Measurements from ENCODE around the gene FLNC. TPM values are rescaled to one million over a fixed set of nuclear protein-coding genes. Genes with fewer than 3 reads are reported as not detected.

The FLNC gene
- total and polyA plus RNA-seq, 2 donors (not counting 3 experiments of a cell fraction or from before 2014, with no cell fraction given) = 19.5 to 81.9 TPM

- dilution Hi-C loops (cut with MboI; ENCODE audit: extremely low pct_ligation_motif_present, low sequenced_read_pairs) (no loop called here), intact Hi-C loops (cut with micrococcal nuclease) (no loop called here)
- Histone ChIP-seq H3K9ac (replicated peaks; ENCODE audit: extremely low read depth, insufficient read depth, low read length) (no peak overlapping the region), H3K9me3 (replicated peaks; ENCODE audit: control insufficient read depth, insufficient read depth, low read length) (no peaks in the 10 kb centered on the region), H3K4me2 (ENCODE audit: insufficient read depth, low read length) (no peak overlapping the region), H3K4me3 (replicated peaks in 1 of 3; ENCODE audit: insufficient read depth in 1 of 3, low read depth in 1 of 3, low read length in 3 of 3) (no peak overlapping the region), H3K36me3 (ENCODE audit: control insufficient read depth in 2 of 2, extremely low read depth in 1 of 2, insufficient read depth in 2 of 2, low read length in 2 of 2) (peaks cover 11 to 72% of the 10 kb centered on the region in 2 experiments), H2AFZ (ENCODE audit: low read depth, low read length) (no peak overlapping the region), H3K27me3 (ENCODE audit: control insufficient read depth in 2 of 2, insufficient read depth in 2 of 2, low read length in 2 of 2) (no peaks in the 10 kb centered on the region), H3K27ac (ENCODE audit: insufficient read depth, low read depth, low read length) (no peak overlapping the region), H3K4me1 (ENCODE audit: control insufficient read depth, extremely low read depth, insufficient read depth, low read length) (peaks cover under 1% of the 10 kb centered on the region), H3K79me2 (ENCODE audit: control insufficient read depth, insufficient read depth, low read length) (peaks cover 2% of the 10 kb centered on the region), H3K9me1 (replicated peaks; ENCODE audit: control insufficient read depth, extremely low read depth, insufficient read depth, low read length) (no peaks in the 10 kb centered on the region), H4K20me1 (replicated peaks; ENCODE audit: control insufficient read depth, extremely low read depth, insufficient read depth, low read length) (no peaks in the 10 kb centered on the region)
- CTCF ChIA-PET = no interaction called here
- no peak for TF ChIP-seq EZH2 (IDR thresholded peaks at IDR 0.05; ENCODE audit: borderline replicate concordance, low read depth, low read length, severe bottlenecking)
- no peak for TF ChIP-seq CTCF (IDR thresholded peaks at IDR 0.05; ENCODE audit: extremely low read depth in 1 of 2, insufficient read depth in 1 of 2, low read depth in 1 of 2, low read length in 2 of 2)
- no peak for TF ChIP-seq POLR2AphosphoS5 (IDR thresholded peaks at IDR 0.05; ENCODE audit: insufficient read depth, low read depth, low read length)
- TF ChIP-seq MYC (IDR thresholded peaks at IDR 0.05; ENCODE audit: low read depth, low read length) = no peak
- TF ChIP-seq MAX (IDR thresholded peaks at IDR 0.05; ENCODE audit: insufficient read depth, insufficient read length) = no peak
- TF ChIP-seq FOS (IDR thresholded peaks at IDR 0.05; ENCODE audit: borderline replicate concordance, insufficient read depth, low read length) = no peak
- TF ChIP-seq GATA2 (IDR thresholded peaks at IDR 0.05; ENCODE audit: insufficient read depth, insufficient read length, low read depth, low read length) = no peak
- no peak for FAIRE-seq
- no peak for DNase-seq (ENCODE audit: low read depth, low spot score)
- BruUV-seq (replicated peaks) = no TSS peak
- POLR2A ChIA-PET = no interaction called here
These were observed 8.9 kb downstream of the FLNC start for GRCh38 chr7:128838981-128839731.

Measured in endothelial cell of umbilical vein (primary cell).